HCT116 (cell line): ENCODE data around the gene SLC35C1. TPM values are rescaled to one million over a fixed set of nuclear protein-coding genes. Genes with fewer than 3 reads are reported as not detected.

Experiments used
- ATAC-seq: fragments of 200-7000 bp; cut with Tn5 transposase; 2 replicates; pipeline ENCODE4 v1.9.1; 2020; ENCODE audit warnings: mild to moderate bottlenecking, moderate library complexity
- BruUV-seq: library from RNA; stranded (reverse); fragments of 400-500 nt; replicated peaks from 2 replicates; lab custom pipeline; 2021; lab: Mats Ljungman, UMichigan
- CTCF ChIA-PET: fragments of 300-600 bp; sonication (Branson Sonifier 250); formaldehyde crosslinking; loops from one replicate; lab custom pipeline; 2021; ENCODE audit warnings: antibody characterized with exemption; lab: Charles Lee
- POLR2A ChIA-PET: fragments of 300-600, 350-600 bp; sonication (Branson Sonifier 250); formaldehyde crosslinking; loops from one replicate; lab custom pipeline; 2021; ENCODE audit warnings: antibody characterized with exemption; lab: Charles Lee
- RAD21 ChIA-PET, 2 experiments: fragments of 300-600 bp; sonication (Branson Sonifier 250); formaldehyde crosslinking; loops; one replicate each; lab custom pipeline; 2023; ENCODE audit warnings: low total read pairs in 2 of 2; ENCODE audit not compliant: uncharacterized antibody in 2 of 2, unreplicated experiment in 2 of 2, low non-redundant PET in 1 of 2; lab: Charles Lee
- DNase-seq: peaks from one replicate; pipeline ENCODE4 v3.0.0-alpha.2; 2010; ENCODE audit warnings: low read depth, low spot score
- H2AFZ ChIP-seq: fragments of 200-600 bp; shearing (Covaris generic), sonication (generic); 2 replicates; pipeline ENCODE4 v1.6.1; 2017; ENCODE audit warnings: low read depth, mixed run types, mixed read lengths, antibody characterized with exemption, low read length; ENCODE audit not compliant: poor library complexity, severe bottlenecking
- H3K27ac ChIP-seq: 2 replicates; pipeline ENCODE4 v1.5.1; 2012; ENCODE audit warnings: low read depth, low read length
- H3K27me3 ChIP-seq: fragments of 200-600 bp; sonication (generic); 2 replicates; pipeline ENCODE4 v1.6.1; 2016; ENCODE audit warnings: mixed run types, low read length, mixed read lengths; ENCODE audit not compliant: insufficient read depth
- H3K36me3 ChIP-seq, 2 experiments: fragments of 200-500 bp in 1 of 2; fragments of 200-600 bp in 1 of 2; sonication (Bioruptor generic) in 1 of 2; sonication (generic) in 1 of 2; 2 replicates each; pipeline versions ENCODE4 v1.5.1 to v1.6.1; 2014 to 2016; ENCODE audit warnings: low read length in 2 of 2, inconsistent platforms in 1 of 2, mixed read lengths in 1 of 2, mixed run types in 1 of 2; ENCODE audit not compliant: insufficient read depth in 2 of 2, control insufficient read depth in 1 of 2
- H3K4me1 ChIP-seq, 2 experiments: fragments of 200-600 bp in 1 of 2; sonication (generic) in 1 of 2; 2 replicates each; pipeline versions ENCODE4 v1.5.1 to v1.6.1; 2012 to 2017; ENCODE audit warnings: low read length in 2 of 2, inconsistent platforms in 1 of 2, mild to moderate bottlenecking in 1 of 2, mixed read lengths in 1 of 2, mixed run types in 1 of 2, moderate library complexity in 1 of 2; ENCODE audit not compliant: insufficient read depth in 2 of 2, control insufficient read depth in 1 of 2
- H3K4me2 ChIP-seq: fragments of 200-600 bp; sonication (generic); 2 replicates; pipeline ENCODE4 v1.6.1; 2017; ENCODE audit warnings: mixed run types, low read length, mixed read lengths
- H3K4me3 ChIP-seq, 2 experiments: fragments of 200-600 bp in 1 of 2; sonication (generic) in 1 of 2; replicated peaks in 1 of 2; 2 replicates each; pipeline ENCODE4 v1.5.1; 2011 to 2016; ENCODE audit warnings: low read length in 2 of 2, control low read depth in 1 of 2, low read depth in 1 of 2, mild to moderate bottlenecking in 1 of 2, mixed read lengths in 1 of 2, mixed run types in 1 of 2
- H3K79me2 ChIP-seq: fragments of 200-600 bp; sonication (generic); 2 replicates; pipeline ENCODE4 v1.6.1; 2017; ENCODE audit warnings: mild to moderate bottlenecking, mixed run types, low read length, moderate library complexity, mixed read lengths; ENCODE audit not compliant: insufficient read depth
- H3K9ac ChIP-seq: fragments of 200-600 bp; sonication (generic); 2 replicates; pipeline ENCODE4 v1.6.1; 2016; ENCODE audit warnings: low read length, mixed read lengths
- H3K9me2 ChIP-seq: fragments of 200-600 bp; sonication (generic), shearing (Covaris generic); 2 replicates; pipeline ENCODE4 v1.6.1; 2017; ENCODE audit warnings: mixed run types, mild to moderate bottlenecking, moderate library complexity; ENCODE audit not compliant: insufficient read depth
- H3K9me3 ChIP-seq, 2 experiments: fragments of 200-500 bp in 1 of 2; fragments of 200-600 bp in 1 of 2; sonication (Bioruptor generic) in 1 of 2; sonication (generic) in 1 of 2; 2 replicates each; pipeline ENCODE4 v1.6.1; 2014 to 2017; ENCODE audit warnings: low read length in 2 of 2, mixed read lengths in 2 of 2, inconsistent platforms in 1 of 2, low read depth in 1 of 2, mild to moderate bottlenecking in 1 of 2, mixed run types in 1 of 2, moderate library complexity in 1 of 2; ENCODE audit not compliant: control insufficient read depth in 1 of 2, insufficient read depth in 1 of 2
- H4K20me1 ChIP-seq: fragments of 200-600 bp; sonication (generic), shearing (Covaris generic); 2 replicates; pipeline ENCODE4 v1.6.1; 2017; ENCODE audit warnings: mixed run types, mild to moderate bottlenecking, moderate library complexity; ENCODE audit not compliant: insufficient read depth
- ATF3 ChIP-seq: IDR thresholded peaks from 2 replicates; pipeline ENCODE4 v1.6.1; 2012
- CEBPB ChIP-seq: IDR thresholded peaks from 2 replicates; pipeline ENCODE4 v1.6.1; 2012; ENCODE audit warnings: low read depth
- ELF1 ChIP-seq: IDR thresholded peaks from 2 replicates; pipeline ENCODE4 v1.6.1; 2012; ENCODE audit warnings: low read depth, borderline replicate concordance
- SIN3A ChIP-seq: IDR thresholded peaks from 2 replicates; pipeline ENCODE4 v1.6.1; 2012; ENCODE audit warnings: low read depth
- intact Hi-C: fragments of 100-400 bp; cut with micrococcal nuclease; formaldehyde crosslinking; loops from 2 replicates; pipeline ENCODE4 v1.10.0; 2022
- total RNA-seq: library from RNA; stranded (reverse); gene quantifications from one replicate; pipeline ENCODE4 v1.2.1, GENCODE V29; 2021; ENCODE audit not compliant: unreplicated experiment

The SLC35C1 gene
- total RNA-seq, 1 experiment from 2014 or later = 18.2 TPM

DNA sequence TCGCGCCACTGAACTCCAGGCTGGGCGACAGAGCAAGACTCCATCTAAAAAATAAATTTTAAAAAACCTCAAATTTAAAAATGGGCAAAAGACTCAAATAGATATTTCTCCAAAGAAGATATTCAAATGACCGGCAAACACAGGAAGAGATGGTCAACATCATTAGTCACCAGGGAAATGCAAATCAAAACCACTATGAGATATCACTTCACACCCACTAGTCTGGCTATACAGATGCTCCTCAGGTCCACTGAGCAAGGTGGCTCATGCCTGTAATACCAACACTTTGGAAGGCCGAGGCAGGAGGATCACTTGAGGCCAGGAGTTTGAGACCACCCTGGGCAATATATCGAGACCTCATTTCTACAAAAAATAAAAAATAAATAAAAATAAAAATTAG lies 43.3 kb upstream of the SLC35C1 start:
- H3K9me3 ChIP-seq = no peaks in the 10 kb centered on the region
- H3K9ac ChIP-seq = no peak overlapping the region
- H3K27ac ChIP-seq = no peak overlapping the region
- RAD21 ChIA-PET = no interaction called here
- CTCF ChIA-PET = interaction anchor here (3.3 kb wide), 1 partner anchor 10 kb away, joined by 12 read pairs; no protein-coding TSS in a partner anchor
- no peak for ATAC-seq
- H3K27me3 ChIP-seq = no peaks in the 10 kb centered on the region; the same call in 1 of the 2 replicates
- intact Hi-C loops = no loop called here
- BruUV-seq = no TSS peak
- DNase-seq = no peak
- no peak overlapping the region for H3K4me3 ChIP-seq
- TF ChIP-seq ATF3 = no peak
- no peak for TF ChIP-seq ELF1
- H2AFZ ChIP-seq = no peak overlapping the region
- POLR2A ChIA-PET = interaction anchor here (1.1 kb wide), 1 partner anchor 8 kb away, joined by 3 read pairs; no protein-coding TSS in a partner anchor
- no peaks in the 10 kb centered on the region for H4K20me1 ChIP-seq
- H3K4me1 ChIP-seq = no peaks in the 10 kb centered on the region
- H3K4me2 ChIP-seq = no peak overlapping the region
- H3K36me3 ChIP-seq = no peaks in the 10 kb centered on the region
- H3K9me2 ChIP-seq = no peaks in the 10 kb centered on the region
- H3K79me2 ChIP-seq = no peaks in the 10 kb centered on the region

- POLR2A ChIA-PET = no interaction called here
- no peaks in the 10 kb centered on the region for H3K36me3 ChIP-seq
- no peak for TF ChIP-seq ELF1
- no peak for TF ChIP-seq SIN3A
- no peak for TF ChIP-seq ATF3
- TF ChIP-seq CEBPB = no peak
- intact Hi-C loops = no loop called here
- H3K79me2 ChIP-seq = no peaks in the 10 kb centered on the region
- H3K9ac ChIP-seq = no peak overlapping the region
- H3K4me3 ChIP-seq = no peak overlapping the region
- H3K27me3 ChIP-seq = no peaks in the 10 kb centered on the region; the same call in 1 of the 2 replicates
- H4K20me1 ChIP-seq = no peaks in the 10 kb centered on the region
- H3K4me1 ChIP-seq = no peaks in the 10 kb centered on the region
- no peak overlapping the region for H3K4me2 ChIP-seq
- no peak overlapping the region for H3K27ac ChIP-seq
- RAD21 ChIA-PET = no interaction called here
- no peaks in the 10 kb centered on the region for H3K9me2 ChIP-seq
- ATAC-seq (no peak), DNase-seq (no peak)
- no peak overlapping the region for H2AFZ ChIP-seq
- H3K9me3 ChIP-seq = no peaks in the 10 kb centered on the region
- CTCF ChIA-PET = no interaction called here
- BruUV-seq = no TSS peak
Measured at GRCh38 chr11:45765107-45765668, 39.8 kb upstream of the SLC35C1 start.
